ENCODE results near the gene SMARCB1.

- no peak for TF ChIP-seq CTCF (IDR thresholded peaks at IDR 0.05)
- TF ChIP-seq POLR2AphosphoS5 (IDR thresholded peaks at IDR 0.05), result no peak
- no peak for TF ChIP-seq POLR2A (IDR thresholded peaks at IDR 0.05)
Measured at GRCh38 chr22:23837496-23837859, 50.7 kb downstream of the SMARCB1 start.

Measured in breast epithelium (tissue), 3 donors.